Measurements from ENCODE around the gene VANGL1. TPM values are rescaled to one million over a fixed set of nuclear protein-coding genes. Genes with fewer than 3 reads are reported as not detected.
A peak's percentile ranks its signal among the peaks of the same experiment; 100 is the strongest.

VANGL1 gene
- total RNA-seq, 1 donor from 2014 or later, result 9.5 TPM

DNA sequence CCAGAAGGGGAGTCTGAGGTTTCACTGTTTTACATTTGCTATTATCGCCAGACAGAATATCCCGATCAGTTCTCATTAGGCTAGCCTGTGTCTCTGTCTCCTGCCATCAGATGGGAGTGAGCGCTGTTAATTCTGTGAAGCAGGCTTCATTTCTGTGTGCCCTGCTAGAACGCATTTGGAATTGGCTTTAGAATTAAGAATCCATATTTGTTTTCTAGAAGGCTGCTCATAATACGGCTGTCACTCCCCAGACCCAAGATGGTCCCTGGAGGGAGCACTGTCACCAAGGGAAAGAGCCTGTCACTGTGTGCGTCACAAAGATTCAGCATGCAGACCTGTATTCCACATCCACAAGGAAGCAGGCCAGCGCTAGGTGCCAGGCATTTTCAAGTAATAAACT, 77.5 kb downstream of the VANGL1 start:
- DNase-seq (ENCODE audit: low spot score), result no peak
- ATAC-seq, result no peak
- intact Hi-C loops (cut with DNase I), result loop anchor here (5.0 kb wide), 1 partner anchor 48 kb away; the partner anchor contains the start of gene CASQ2

DNA sequence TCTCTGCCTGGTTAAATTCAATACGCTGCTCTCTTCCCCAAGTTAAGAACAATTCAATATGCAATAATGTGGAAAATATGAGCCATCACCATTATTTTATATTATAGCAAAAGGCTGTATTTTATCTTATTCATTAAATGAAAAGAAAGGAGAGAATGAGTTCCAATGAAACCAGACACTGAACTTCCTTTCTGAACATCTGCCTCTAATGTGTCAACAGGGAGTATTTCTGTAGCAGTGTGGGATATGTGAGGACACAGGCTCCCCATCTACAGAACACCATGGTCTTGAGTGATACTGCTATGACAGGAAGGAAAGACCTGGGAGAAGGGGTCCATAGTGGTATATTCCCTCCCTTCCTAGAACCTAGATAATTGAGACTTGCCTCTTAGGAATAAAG, 80.5 kb downstream of the VANGL1 start:
- no peak for DNase-seq (ENCODE audit: low spot score)
- ATAC-seq, result no peak
- intact Hi-C loops (cut with DNase I), result no loop called here

DNA sequence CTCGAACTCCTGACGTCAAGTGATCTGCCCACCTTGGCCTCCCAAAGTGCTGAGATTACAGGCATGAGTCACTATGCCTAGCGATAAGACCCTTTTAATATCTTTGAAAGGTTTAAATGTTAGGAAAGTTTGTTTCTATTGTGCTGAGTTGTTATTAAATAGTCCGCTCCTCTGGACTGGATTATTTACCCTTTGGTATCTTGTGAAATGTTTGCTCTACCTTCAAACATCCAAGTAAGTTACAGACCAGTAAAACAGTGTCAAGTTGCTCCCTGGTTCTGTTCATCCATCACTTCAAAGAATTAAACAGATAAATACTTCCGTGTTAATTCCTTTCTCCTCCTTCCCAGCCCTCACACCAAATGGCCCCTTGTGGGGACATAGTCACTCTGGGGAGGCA, 82.0 kb downstream of the VANGL1 start:
- no peak for ATAC-seq
- intact Hi-C loops (cut with DNase I), result no loop called here
- DNase-seq (ENCODE audit: low spot score), result no peak

DNA sequence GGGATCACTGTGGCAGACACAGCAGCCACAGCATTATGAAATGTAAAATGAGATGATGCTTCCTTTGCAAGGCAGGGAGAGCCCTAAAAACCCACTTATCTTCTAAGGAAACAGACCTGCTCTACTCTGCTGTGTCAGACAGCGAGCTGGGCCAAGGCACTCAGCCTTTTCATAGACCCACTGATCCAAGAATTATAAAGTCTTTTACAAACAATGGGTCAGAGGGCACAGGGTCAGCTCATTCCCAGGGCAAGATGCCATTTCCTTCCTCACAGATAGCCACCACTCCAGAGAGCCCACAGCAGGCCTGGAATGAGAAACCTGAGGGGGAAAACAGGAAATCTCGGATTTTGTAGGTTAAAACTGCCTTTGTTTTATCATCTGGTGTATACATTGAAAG, 83.8 kb downstream of the VANGL1 start:
- DNase-seq (ENCODE audit: low spot score) (peak; percentile 66), ATAC-seq (peak; percentile 23)
- intact Hi-C loops (cut with DNase I), result no loop called here

DNA sequence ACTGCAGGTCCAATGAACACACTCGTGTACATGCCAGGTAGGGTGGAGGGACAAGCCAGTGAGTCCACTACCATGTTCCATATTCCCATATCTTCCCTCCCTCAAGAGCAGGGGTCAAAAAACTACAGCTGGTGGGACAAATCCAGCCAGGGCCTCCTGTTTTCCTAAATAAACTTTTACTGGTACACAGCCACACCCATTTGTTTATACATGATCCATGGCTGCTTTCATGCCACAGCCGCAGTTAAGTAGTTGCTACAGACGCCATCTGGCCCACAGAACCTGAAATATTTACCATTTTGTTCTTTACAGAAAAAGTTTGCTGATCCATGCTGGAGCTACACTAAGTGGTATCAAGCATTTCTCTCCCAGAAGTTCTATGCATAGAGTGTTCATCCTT, 84.4 kb downstream of the VANGL1 start:
- intact Hi-C loops (cut with DNase I), result no loop called here
- ATAC-seq (no peak), DNase-seq (ENCODE audit: low spot score) (no peak)

- no peak for DNase-seq (ENCODE audit: low spot score)
- intact Hi-C loops (cut with DNase I), result no loop called here
- no peak for ATAC-seq
Measured at GRCh38 chr1:115726570-115726969, 84.8 kb downstream of the VANGL1 start.

- peak; percentile 99 for ATAC-seq
- peak; percentile 83 for DNase-seq (ENCODE audit: low spot score)
- intact Hi-C loops (cut with DNase I), result no loop called here
Measured at GRCh38 chr1:115727706-115728249, 86.0 kb downstream of the VANGL1 start.

DNA sequence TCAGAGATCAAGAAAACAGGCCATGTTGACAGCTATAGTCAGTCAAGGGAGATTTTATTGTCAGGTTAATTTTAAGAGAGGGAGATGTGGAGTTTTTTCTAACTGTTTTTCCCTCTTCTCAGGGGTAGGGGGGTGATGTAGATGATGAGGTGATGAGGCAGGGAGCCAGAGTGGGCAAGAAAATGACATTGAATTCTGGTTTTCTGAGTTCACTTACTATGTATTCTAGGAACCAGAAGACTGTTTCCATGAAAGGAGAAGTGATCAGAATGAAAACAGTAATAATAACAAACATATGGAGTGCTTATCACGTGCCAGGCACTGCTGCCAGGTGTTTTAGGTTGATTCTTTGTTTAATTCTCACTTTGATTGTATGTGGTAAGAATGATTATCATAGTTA, 86.6 kb downstream of the VANGL1 start:
- intact Hi-C loops (cut with DNase I), result no loop called here
- no peak for DNase-seq (ENCODE audit: low spot score)
- ATAC-seq, result no peak

GRCh38 chr1:115729756-115730155, 88.0 kb downstream of the VANGL1 start:
- no peak for DNase-seq (ENCODE audit: low spot score)
- ATAC-seq, result no peak
- intact Hi-C loops (cut with DNase I), result no loop called here

- DNase-seq (ENCODE audit: low spot score) (no peak), ATAC-seq (no peak)
- intact Hi-C loops (cut with DNase I), result no loop called here
Measured at GRCh38 chr1:115732316-115732715, 90.5 kb downstream of the VANGL1 start.

- ATAC-seq (no peak), DNase-seq (ENCODE audit: low spot score) (no peak)
- intact Hi-C loops (cut with DNase I), result no loop called here
Measured at GRCh38 chr1:115740811-115741210, 99.0 kb downstream of the VANGL1 start.

GRCh38 chr1:115744646-115745275, 103.0 kb downstream of the VANGL1 start:
- DNase-seq (ENCODE audit: low spot score), result no peak
- intact Hi-C loops (cut with DNase I), result no loop called here
- no peak for ATAC-seq

DNA sequence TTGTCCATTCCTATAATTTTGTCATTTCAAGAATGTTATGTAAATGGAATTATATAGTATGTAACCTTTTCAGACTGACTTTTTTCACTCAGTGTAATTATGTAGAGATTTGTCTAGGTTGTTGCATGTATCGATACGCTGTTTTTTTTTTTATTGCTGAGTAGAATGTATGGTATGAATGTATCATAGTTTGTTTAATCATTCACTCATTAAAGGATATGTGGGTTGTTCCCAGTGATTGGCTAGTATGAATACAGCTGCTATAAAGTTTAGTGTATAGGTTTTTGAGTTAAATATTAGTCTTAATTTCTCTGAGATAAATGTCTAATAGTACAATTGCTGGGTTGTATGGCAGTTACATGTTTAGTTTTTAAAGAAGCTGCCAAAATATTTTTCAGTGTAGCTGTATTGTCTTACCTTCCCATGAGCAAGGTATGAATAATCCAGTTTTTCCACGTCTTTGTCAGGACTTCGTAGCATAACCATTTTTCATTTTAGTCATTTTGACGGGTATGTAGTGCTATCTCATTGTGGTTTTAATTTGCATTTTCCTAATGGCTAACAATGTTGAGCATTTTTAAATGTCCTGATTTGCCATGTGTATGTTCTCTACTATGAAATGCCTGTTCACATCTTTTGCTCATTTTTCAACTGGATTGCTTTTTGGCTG, 104.4 kb downstream of the VANGL1 start:
- ATAC-seq, result no peak
- no peak for DNase-seq (ENCODE audit: low spot score)
- intact Hi-C loops (cut with DNase I), result no loop called here

Other genes with a start within 250 kb of the VANGL1 start
- 6.5 TPM for gene CASQ2, start 126.7 kb downstream of the VANGL1 start, total RNA-seq
- gene NHLH2, start 199.2 kb downstream of the VANGL1 start, total RNA-seq, result not detected

Measured in sciatic nerve (tissue), 2 donors.